Activated B cell treated with CpG ODN at 0.5 μM for 24 hours (primary cell): ENCODE data around the gene HEY2. TPM values are rescaled to one million over a fixed set of nuclear protein-coding genes. Genes with fewer than 3 reads are reported as not detected.

ENCODE experiments used
- ATAC-seq: fragments of 200-7000 bp; cut with Tn5 transposase; one replicate; pipeline ENCODE4 v1.10.0; 2021; ENCODE audit warnings: low read depth, mild to moderate bottlenecking, moderate library complexity
- CTCF ChIA-PET: fragments of 350-600 bp; sonication (Branson Sonifier 250); formaldehyde crosslinking; loops from one replicate; lab custom pipeline; 2021; ENCODE audit warnings: antibody characterized with exemption; lab: Charles Lee
- POLR2A ChIA-PET: fragments of 350-600 bp; sonication (Branson Sonifier 250); formaldehyde crosslinking; loops from one replicate; lab custom pipeline; 2021; ENCODE audit warnings: antibody characterized with exemption; lab: Charles Lee
- DNase-seq: peaks from one replicate; pipeline ENCODE4 v3.0.0; 2022
- H3K27ac Mint-ChIP-seq: one replicate; pipeline ENCODE4 v1.8.0; 2020; ENCODE audit warnings: mixed read lengths
- H3K27me3 Mint-ChIP-seq: one replicate; pipeline ENCODE4 v1.8.0; 2021; ENCODE audit warnings: mixed read lengths
- H3K36me3 Mint-ChIP-seq: one replicate; pipeline ENCODE4 v1.8.0; 2021; ENCODE audit warnings: low read depth, mixed read lengths
- H3K4me1 Mint-ChIP-seq: one replicate; pipeline ENCODE4 v1.8.0; 2021; ENCODE audit warnings: mixed read lengths
- H3K4me3 Mint-ChIP-seq: one replicate; pipeline ENCODE4 v1.8.0; 2020; ENCODE audit warnings: mild to moderate bottlenecking, mixed read lengths
- H3K9me3 Mint-ChIP-seq: one replicate; pipeline ENCODE4 v1.8.0; 2020; ENCODE audit warnings: mixed read lengths
- intact Hi-C: fragments of 100-400 bp; cut with micrococcal nuclease; formaldehyde crosslinking; loops from one replicate; pipeline ENCODE4 v1.15.1; 2024
- total RNA-seq: library from RNA; stranded (reverse); gene quantifications from 2 replicates; pipeline ENCODE4 v1.2.3, GENCODE V29; 2022
- TF ChIP-seq, protein P1 (sequence below): fragments of 200-600 bp; IDR thresholded peaks from one replicate; pipeline ENCODE4 v1.8.0; 2022; ENCODE audit warnings: antibody characterized with exemption, mild to moderate bottlenecking

The HEY2 gene
- total RNA-seq, 1 donor from 2014 or later = not detected

DNA sequence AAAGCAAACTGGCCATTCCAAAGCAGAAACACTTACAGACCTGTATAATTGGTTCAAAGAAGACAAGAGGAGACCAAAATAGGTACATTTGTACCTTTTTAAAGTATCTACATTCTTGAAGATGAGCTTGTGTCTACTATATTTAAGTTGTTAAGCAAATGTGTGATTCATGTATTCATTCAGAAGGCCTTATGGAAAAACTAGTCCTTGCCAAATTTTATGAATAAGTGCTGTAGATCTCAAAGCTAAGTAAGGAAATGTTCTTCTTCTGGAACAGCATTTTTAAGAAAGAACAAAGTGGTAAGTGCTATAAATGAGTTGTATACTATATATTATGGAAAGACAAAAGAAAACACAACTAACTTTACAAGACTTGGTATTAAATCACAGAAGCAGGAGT is 22.2 kb upstream of the HEY2 start:
- H3K27ac Mint-ChIP-seq = no peak overlapping the region

DNA sequence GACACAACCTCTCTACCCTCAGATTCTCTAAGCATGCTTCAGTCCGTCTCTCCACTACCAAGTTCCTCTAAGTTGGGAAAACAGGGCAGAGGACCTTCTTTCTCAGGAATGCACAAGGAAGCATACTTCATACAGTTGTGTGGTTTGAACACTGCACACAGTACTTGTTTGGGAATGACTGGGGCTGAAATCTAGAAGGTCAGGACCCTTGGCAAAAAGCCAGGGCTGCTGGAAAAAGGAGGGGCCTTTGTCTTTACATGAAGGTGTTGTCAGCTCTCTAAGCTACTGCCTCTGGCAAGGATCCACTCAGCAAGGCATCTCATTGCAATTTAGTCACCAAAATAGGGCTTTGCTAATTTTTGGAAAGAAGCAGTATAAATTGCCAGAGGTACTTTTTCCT is 20.7 kb upstream of the HEY2 start:
- CTCF ChIA-PET = no interaction called here
- ATAC-seq = no peak
- TF ChIP-seq, protein P1, sequence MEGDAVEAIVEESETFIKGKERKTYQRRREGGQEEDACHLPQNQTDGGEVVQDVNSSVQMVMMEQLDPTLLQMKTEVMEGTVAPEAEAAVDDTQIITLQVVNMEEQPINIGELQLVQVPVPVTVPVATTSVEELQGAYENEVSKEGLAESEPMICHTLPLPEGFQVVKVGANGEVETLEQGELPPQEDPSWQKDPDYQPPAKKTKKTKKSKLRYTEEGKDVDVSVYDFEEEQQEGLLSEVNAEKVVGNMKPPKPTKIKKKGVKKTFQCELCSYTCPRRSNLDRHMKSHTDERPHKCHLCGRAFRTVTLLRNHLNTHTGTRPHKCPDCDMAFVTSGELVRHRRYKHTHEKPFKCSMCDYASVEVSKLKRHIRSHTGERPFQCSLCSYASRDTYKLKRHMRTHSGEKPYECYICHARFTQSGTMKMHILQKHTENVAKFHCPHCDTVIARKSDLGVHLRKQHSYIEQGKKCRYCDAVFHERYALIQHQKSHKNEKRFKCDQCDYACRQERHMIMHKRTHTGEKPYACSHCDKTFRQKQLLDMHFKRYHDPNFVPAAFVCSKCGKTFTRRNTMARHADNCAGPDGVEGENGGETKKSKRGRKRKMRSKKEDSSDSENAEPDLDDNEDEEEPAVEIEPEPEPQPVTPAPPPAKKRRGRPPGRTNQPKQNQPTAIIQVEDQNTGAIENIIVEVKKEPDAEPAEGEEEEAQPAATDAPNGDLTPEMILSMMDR = no peak
- POLR2A ChIA-PET = no interaction called here
- no peaks in the 10 kb centered on the region for H3K36me3 Mint-ChIP-seq
- H3K9me3 Mint-ChIP-seq = no peaks in the 10 kb centered on the region
- DNase-seq = no peak
- H3K27ac Mint-ChIP-seq = no peak overlapping the region
- peaks cover 30% of the 10 kb centered on the region for H3K27me3 Mint-ChIP-seq
- H3K4me1 Mint-ChIP-seq = no peaks in the 10 kb centered on the region
- intact Hi-C loops = no loop called here
- H3K4me3 Mint-ChIP-seq = no peak overlapping the region

More for the DNA sequence above, 22.2 kb upstream of the HEY2 start:
- no peak overlapping the region for H3K4me3 Mint-ChIP-seq
- DNase-seq (no peak), ATAC-seq (no peak)
- H3K27me3 Mint-ChIP-seq = peaks cover 22% of the 10 kb centered on the region
- TF ChIP-seq, protein P1 = no peak
- intact Hi-C loops = no loop called here
- H3K9me3 Mint-ChIP-seq = no peaks in the 10 kb centered on the region
- no peaks in the 10 kb centered on the region for H3K4me1 Mint-ChIP-seq
- CTCF ChIA-PET = no interaction called here
- H3K36me3 Mint-ChIP-seq = no peaks in the 10 kb centered on the region
- POLR2A ChIA-PET = no interaction called here

DNA sequence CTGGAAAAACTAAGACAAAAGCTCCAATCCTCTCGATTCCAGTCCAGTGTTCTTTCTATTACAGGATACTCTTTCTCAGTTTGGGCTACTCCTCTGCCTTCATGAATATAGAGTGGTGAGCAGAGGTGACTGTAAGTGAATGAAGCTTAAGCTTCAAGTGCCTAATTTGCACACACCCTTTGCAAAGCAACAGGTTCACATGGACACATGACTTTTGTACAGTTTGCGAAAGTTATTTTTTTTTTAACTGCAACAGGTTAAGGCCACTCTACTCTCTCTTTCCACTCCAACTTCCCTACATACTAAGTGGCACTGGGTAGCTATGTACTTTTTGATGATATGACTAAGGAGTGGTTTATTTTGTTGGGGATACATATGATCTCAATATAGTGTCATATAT is 19.4 kb upstream of the HEY2 start:
- ChIA-PET POLR2A (no interaction called here), CTCF (no interaction called here)
- no peak for DNase-seq
- Mint-ChIP-seq H3K4me3 (no peak overlapping the region), H3K27ac (no peak overlapping the region), H3K4me1 (no peaks in the 10 kb centered on the region), H3K9me3 (no peaks in the 10 kb centered on the region), H3K36me3 (no peaks in the 10 kb centered on the region), H3K27me3 (peaks cover 34% of the 10 kb centered on the region)
- TF ChIP-seq, protein P1 = no peak
- no peak for ATAC-seq
- intact Hi-C loops = no loop called here

DNA sequence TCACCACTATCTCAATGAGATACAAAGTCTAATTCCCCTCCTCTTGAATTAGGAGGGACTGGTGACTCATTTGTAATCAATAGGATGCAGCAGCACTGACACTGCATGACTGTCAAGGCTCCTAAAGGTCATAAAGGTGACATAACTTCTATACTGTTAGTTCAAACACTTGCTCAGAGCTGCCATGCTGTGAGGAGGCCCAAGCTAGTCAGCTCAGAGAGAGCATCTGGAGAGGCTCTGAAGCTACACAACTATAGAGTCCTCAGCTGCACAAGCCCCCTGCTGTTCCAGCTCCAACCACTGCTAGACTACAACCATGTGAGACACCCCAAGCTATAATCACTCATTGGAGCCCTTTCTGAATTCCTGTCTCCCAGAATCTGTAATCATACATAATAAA is 17.0 kb upstream of the HEY2 start:
- no peak overlapping the region for H3K27ac Mint-ChIP-seq
- intact Hi-C loops = no loop called here
- CTCF ChIA-PET = no interaction called here
- ATAC-seq (no peak), DNase-seq (no peak)
- H3K27me3 Mint-ChIP-seq = peaks cover 28% of the 10 kb centered on the region
- TF ChIP-seq, protein P1 = no peak
- H3K36me3 Mint-ChIP-seq = no peaks in the 10 kb centered on the region
- POLR2A ChIA-PET = no interaction called here
- H3K4me1 Mint-ChIP-seq = no peaks in the 10 kb centered on the region
- H3K9me3 Mint-ChIP-seq = no peaks in the 10 kb centered on the region
- H3K4me3 Mint-ChIP-seq = no peak overlapping the region

DNA sequence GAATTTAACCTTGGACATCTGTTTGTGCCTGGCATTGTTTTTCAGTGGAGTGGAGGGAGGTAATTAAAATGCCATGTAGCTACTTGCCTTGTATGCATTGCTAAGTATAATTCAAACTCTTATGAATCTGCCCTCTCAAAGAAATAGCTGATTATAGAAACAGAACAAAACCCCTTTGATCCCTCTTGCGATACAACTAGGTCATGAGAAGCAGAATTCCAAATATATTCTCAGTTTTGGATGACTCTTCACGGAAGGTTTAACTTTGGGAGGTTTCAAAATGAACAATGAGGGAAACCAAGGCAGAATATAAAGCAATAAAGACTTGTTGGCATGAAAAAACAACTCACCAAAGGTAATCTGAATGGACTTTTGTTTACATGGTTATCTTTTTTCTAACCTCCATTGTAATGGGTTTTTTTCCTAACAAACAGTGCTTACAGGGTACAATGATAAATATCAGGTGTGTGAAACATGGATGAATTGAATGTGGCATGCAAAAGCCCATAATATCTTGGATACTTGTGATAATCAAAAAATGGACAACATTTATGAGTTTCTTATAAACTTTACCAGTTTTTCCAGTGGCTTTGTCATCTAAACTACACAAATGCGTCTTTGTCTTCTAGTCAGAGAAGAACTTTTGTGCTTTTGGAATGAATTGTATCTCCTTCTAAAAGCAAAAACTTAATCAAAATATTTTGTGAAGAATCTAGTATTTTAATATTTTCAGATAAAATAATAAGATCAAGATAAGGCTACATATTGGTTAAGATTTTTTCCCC is 15.7 kb upstream of the HEY2 start:
- intact Hi-C loops = no loop called here
- H3K27me3 Mint-ChIP-seq = peaks cover 28% of the 10 kb centered on the region
- DNase-seq (no peak), ATAC-seq (no peak)
- H3K27ac Mint-ChIP-seq = no peak overlapping the region
- TF ChIP-seq, protein P1 = no peak
- ChIA-PET CTCF (no interaction called here), POLR2A (no interaction called here)
- no peaks in the 10 kb centered on the region for H3K4me1 Mint-ChIP-seq
- no peaks in the 10 kb centered on the region for H3K36me3 Mint-ChIP-seq
- H3K4me3 Mint-ChIP-seq = no peak overlapping the region
- no peaks in the 10 kb centered on the region for H3K9me3 Mint-ChIP-seq
